Stimulated activated CD4-positive, alpha-beta T cell treated with anti-CD3 and anti-CD28 coated beads, Interleukin-4, amount 100 ng/mL, for 4 hours (primary cell): ENCODE data around the gene RAB37.

ENCODE experiments used
- DNase-seq, 2 experiments: peaks; one replicate each; pipeline ENCODE4 v3.0.0-alpha.2; 2020

Gene RAB37

GRCh38 chr17:74764751-74765286 lies 27.8 kb downstream of the RAB37 start:
- no peak for DNase-seq

DNA sequence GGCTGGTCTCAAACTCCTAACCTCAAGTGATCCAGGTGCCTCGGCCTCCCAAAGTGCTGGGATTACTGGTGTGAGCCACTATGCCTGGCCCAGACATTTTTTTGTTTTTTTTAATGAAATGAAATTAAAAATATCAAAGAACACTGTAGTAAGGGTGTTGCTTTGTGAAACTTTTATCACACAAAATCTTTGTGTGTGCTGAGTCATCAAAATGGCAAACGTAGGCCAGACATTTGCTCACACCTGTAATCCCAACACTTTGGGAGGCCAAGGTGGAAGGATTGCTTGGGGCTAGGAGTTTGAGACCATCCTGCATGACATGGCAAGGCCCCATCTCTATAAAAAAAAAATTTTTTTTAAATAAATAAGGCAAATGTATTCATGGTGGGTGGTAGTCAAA lies 29.4 kb downstream of the RAB37 start:
- DNase-seq = no peak

- DNase-seq = no peak
Observed at GRCh38 chr17:74767111-74767516, 30.1 kb downstream of the RAB37 start.

GRCh38 chr17:74768069-74768762 lies 31.2 kb downstream of the RAB37 start:
- no peak for DNase-seq

- no peak for DNase-seq
Observed at GRCh38 chr17:74768763-74769114, 31.7 kb downstream of the RAB37 start.

DNA sequence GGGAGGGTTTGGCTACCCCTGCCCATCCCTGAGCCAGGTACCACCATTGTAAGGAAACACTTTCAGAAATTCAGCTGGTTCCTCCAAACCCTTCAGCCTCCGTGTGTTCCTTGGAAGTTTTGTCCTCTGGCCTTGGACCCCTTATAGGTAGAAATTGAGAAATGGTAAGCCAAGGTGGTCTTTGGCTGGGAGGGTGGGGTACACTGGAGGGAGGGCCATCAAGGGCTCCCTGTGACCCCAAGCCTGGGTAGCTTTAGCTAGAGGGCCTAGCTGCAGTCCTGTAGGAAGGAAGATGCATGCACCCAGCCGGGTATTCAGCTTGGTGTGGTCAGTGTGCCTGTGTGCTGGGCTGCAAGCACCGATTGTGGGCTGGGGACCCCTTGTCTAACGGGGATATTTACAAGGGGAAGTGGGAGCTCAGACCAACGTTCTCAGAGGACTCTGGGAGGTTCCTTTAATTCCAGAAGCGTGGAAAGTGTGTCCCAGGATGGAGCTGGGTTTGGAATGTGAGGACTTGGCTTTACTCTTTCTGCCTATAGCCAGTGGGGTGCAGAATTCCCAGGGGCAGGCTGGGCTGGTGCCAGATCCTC lies 32.3 kb downstream of the RAB37 start:
- no peak for DNase-seq

GRCh38 chr17:74769856-74770497 lies 32.9 kb downstream of the RAB37 start:
- DNase-seq = no peak

- peak; percentile 67 to 69 for DNase-seq
Observed at GRCh38 chr17:74770498-74771318, 33.7 kb downstream of the RAB37 start.

GRCh38 chr17:74771319-74771914 lies 34.4 kb downstream of the RAB37 start:
- no peak for DNase-seq

- DNase-seq = no peak
Observed at GRCh38 chr17:74772053-74772452, 35.0 kb downstream of the RAB37 start.

- no peak for DNase-seq
Observed at GRCh38 chr17:74773414-74773813, 36.4 kb downstream of the RAB37 start.

DNA sequence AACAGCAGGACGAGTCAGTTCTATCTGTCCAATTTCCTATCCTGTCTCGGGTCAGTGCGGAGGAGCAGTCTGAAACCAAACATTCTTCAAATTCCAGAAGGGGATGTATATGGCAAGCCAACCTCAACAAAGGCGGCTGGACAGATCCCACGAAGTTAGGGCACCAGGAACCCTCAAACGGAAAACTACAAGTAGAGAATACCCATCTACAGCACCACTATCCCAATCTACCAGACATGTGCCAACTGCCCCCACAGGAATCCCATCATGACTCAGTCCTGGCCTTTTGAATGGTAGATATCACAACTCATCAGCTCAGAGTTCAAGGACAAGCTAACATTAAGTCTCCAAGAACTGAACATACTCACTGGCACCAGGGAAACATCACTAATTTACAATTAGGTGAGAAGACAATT lies 36.8 kb downstream of the RAB37 start:
- no peak for DNase-seq

DNA sequence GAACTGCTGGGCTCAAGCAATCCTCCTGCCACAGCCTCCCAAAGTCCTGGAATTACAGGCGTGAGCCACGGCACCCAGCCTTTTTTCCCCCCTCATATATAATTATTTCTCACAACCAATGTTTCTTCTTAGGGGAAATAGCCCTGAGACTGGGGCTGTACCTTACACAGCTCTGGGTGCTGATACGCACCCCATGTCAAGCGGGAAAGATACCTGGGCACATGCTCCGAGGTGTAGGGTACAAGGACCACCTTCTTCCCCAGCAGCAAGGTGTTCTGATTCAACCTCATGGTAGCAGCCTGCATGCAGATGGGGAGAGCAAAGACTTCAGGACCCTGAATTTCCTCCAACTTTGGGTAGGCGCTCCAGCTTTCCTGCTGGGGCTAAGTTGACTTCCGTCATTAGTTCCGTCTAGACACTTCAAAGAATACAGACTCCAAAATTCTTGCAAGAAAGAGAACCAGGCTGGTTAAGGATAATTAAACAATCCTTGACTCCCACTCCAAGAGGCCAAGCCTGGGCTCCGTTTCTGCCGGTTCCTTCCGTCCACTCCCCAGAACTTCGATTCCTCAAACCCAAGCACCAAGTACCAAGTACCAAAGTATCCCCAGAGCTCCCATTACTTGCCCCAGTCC lies 38.5 kb downstream of the RAB37 start:
- DNase-seq = no peak

- DNase-seq = peak; percentile 99 to 100
Observed at GRCh38 chr17:74776044-74776962, 39.2 kb downstream of the RAB37 start, which contains the start of gene NAT9. TSS of gene NAT9 (minus strand) at chr17:74776345. CDS start at chr17:74775698, 647 bp downstream.

- no peak for DNase-seq
Observed at GRCh38 chr17:74776990-74777389, 39.9 kb downstream of the RAB37 start.

- DNase-seq = no peak
Observed at GRCh38 chr17:74777901-74778515, 41.0 kb downstream of the RAB37 start.

GRCh38 chr17:74778960-74779359 lies 41.9 kb downstream of the RAB37 start:
- DNase-seq = no peak

GRCh38 chr17:74779501-74779900 lies 42.4 kb downstream of the RAB37 start:
- DNase-seq = no peak

GRCh38 chr17:74779948-74780400 lies 42.9 kb downstream of the RAB37 start:
- DNase-seq = peak in 1 of 2 experiments; percentile 37
